ENCODE results near the gene LDLRAD1. TPM values are rescaled to one million over a fixed set of nuclear protein-coding genes. Genes with fewer than 3 reads are reported as not detected.
"Not testable (repeated sequence)": the region's sequence is repeated elsewhere in the genome, so short reads cannot be mapped to it uniquely, and the experiment has no call there.

Gene LDLRAD1
- total RNA-seq, 1 donor from 2014 or later: not detected

DNA sequence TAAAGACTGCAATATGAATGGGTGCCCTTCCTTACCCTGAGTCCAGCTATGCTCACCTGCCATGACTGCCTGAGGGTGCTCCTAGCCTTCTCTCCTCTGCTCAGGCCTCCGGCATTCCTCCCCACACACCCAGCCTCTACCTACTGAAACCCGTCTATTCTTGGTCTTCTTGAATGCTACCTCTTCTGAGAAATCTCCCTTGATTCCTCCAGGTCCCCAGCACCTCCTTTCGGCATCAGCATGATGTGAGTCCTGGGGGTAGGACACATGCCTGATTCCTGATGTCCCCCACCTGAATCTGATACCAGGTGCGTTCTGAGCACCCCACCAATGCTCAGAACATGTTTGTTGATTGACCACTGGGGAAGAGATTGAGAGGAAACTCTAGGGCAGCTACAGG lies 8.6 kb downstream of the LDLRAD1 start:
- TF ChIP-seq, protein P1, sequence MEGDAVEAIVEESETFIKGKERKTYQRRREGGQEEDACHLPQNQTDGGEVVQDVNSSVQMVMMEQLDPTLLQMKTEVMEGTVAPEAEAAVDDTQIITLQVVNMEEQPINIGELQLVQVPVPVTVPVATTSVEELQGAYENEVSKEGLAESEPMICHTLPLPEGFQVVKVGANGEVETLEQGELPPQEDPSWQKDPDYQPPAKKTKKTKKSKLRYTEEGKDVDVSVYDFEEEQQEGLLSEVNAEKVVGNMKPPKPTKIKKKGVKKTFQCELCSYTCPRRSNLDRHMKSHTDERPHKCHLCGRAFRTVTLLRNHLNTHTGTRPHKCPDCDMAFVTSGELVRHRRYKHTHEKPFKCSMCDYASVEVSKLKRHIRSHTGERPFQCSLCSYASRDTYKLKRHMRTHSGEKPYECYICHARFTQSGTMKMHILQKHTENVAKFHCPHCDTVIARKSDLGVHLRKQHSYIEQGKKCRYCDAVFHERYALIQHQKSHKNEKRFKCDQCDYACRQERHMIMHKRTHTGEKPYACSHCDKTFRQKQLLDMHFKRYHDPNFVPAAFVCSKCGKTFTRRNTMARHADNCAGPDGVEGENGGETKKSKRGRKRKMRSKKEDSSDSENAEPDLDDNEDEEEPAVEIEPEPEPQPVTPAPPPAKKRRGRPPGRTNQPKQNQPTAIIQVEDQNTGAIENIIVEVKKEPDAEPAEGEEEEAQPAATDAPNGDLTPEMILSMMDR (IDR thresholded peaks at IDR 0.05; ENCODE audit: borderline replicate concordance): no peak
- H3K4me1 ChIP-seq: no peaks in the 10 kb centered on the region
- H3K36me3 ChIP-seq: no peaks in the 10 kb centered on the region
- no peak overlapping the region for H3K27ac ChIP-seq (replicated peaks)
- H3K9me3 ChIP-seq (replicated peaks): no peaks in the 10 kb centered on the region
- H3K27me3 ChIP-seq (ENCODE audit: low read depth): peaks cover 65% of the 10 kb centered on the region
- intact Hi-C loops (cut with micrococcal nuclease): no loop called here
- no peak overlapping the region for H3K4me3 ChIP-seq
- no peak for DNase-seq

DNA sequence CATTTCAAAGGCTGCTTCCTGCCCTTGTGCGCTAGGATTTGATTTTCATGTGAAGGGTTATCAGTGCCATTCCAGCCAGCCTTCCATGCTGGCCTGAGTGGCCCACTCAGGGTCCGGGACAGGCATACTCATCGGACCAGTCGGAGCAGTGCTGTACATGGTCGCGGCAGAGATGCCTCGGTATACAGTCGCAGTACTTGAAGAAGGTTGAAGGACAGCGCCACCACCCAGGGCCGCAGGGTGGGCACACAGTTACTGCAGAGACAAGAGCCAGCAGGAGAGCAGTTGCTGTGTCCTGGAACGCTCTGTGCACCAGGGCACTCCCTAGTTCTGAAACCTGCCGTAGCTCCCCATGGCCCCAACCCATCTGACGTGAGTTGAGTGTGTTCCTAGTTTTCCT lies 9.1 kb downstream of the LDLRAD1 start:
- TF ChIP-seq, protein P1 (IDR thresholded peaks at IDR 0.05; ENCODE audit: borderline replicate concordance): no peak
- no peaks in the 10 kb centered on the region for H3K9me3 ChIP-seq (replicated peaks)
- intact Hi-C loops (cut with micrococcal nuclease): no loop called here
- no peaks in the 10 kb centered on the region for H3K4me1 ChIP-seq
- no peak overlapping the region for H3K4me3 ChIP-seq
- no peak overlapping the region for H3K27ac ChIP-seq (replicated peaks)
- no peaks in the 10 kb centered on the region for H3K36me3 ChIP-seq
- no peak for DNase-seq
- H3K27me3 ChIP-seq (ENCODE audit: low read depth): peaks cover 60% of the 10 kb centered on the region

DNA sequence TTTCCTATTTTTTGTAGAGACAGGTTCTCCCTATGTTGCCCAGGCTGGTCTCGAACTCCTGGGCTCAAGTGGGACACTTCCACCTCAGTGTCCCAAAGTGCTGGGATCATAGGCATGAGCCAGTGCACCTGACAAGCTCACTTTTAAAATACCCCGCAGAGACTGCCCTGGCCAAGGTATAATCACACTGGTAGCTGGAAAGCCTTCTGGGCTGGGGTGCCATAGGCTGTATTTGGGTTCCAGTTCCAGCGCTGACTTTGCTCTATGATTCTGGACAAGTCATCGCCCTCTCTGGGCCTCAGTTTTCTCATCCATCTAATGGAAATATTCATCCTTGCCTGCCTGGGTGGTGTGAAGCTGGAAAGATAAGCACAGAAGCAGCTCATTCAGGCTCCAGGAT lies 10.4 kb downstream of the LDLRAD1 start:
- H3K4me1 ChIP-seq: no peaks in the 10 kb centered on the region
- no peaks in the 10 kb centered on the region for H3K9me3 ChIP-seq (replicated peaks)
- H3K36me3 ChIP-seq: no peaks in the 10 kb centered on the region
- DNase-seq: no peak
- no peak overlapping the region for H3K4me3 ChIP-seq
- H3K27ac ChIP-seq (replicated peaks): no peak overlapping the region
- TF ChIP-seq, protein P1 (IDR thresholded peaks at IDR 0.05; ENCODE audit: borderline replicate concordance): no peak
- H3K27me3 ChIP-seq (ENCODE audit: low read depth): peaks cover 49% of the 10 kb centered on the region
- intact Hi-C loops (cut with micrococcal nuclease): no loop called here

DNA sequence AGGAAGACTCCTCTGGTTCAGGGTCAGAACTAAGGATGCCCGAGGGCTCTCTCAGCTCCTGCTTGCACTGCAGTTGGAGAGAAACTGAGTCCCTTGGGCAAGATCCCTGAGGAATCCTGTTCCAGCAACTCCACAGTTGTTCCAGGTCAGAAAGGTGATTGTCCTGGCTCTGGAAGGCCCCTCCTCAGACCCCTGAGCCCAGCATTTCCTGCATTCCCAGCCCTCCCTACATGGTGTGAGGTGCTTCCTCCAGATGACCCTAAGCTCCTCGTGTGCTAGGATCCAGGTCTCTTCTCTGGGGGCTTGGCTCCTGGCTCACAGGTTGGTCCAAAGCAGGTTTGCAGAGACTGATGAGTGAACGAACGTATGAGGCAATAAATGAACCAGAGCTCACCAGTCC lies 11.5 kb downstream of the LDLRAD1 start:
- H3K27ac ChIP-seq (replicated peaks): no peak overlapping the region
- H3K36me3 ChIP-seq: no peaks in the 10 kb centered on the region
- no peaks in the 10 kb centered on the region for H3K9me3 ChIP-seq (replicated peaks)
- H3K27me3 ChIP-seq (ENCODE audit: low read depth): peaks cover 44% of the 10 kb centered on the region
- TF ChIP-seq, protein P1 (IDR thresholded peaks at IDR 0.05; ENCODE audit: borderline replicate concordance): no peak
- no peak for DNase-seq
- no peaks in the 10 kb centered on the region for H3K4me1 ChIP-seq
- no peak overlapping the region for H3K4me3 ChIP-seq
- intact Hi-C loops (cut with micrococcal nuclease): no loop called here

DNA sequence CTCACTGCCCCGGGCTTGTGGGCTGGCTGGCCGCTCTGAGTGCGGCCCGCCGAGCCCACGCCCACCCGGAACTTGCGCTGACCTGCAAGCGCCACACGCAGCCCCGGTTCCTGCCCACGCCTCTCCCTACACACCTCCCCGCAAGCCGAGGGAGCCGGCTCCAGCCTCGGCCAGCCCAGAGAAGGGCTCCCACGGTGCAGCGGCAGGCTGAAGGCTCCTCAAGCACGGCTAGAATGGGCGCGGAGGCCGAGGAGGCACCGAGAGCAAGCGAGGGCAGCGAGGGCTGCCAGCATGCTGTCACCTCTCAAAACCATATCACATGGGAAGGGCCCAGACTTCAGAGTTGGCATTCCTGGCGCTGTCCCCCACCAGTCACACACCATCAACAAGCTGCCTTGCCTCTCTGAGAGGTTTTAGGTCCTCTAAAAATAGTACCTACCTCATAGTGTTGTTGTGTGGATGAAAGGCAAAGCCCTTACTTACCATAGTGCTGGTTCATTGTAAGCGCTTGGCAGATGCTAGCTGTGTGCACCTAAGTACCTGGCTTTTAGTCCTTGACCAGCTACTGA lies 13.4 kb downstream of the LDLRAD1 start:
- H3K4me1 ChIP-seq: no peaks in the 10 kb centered on the region
- no peak overlapping the region for H3K4me3 ChIP-seq
- DNase-seq: no peak
- no peak overlapping the region for H3K27ac ChIP-seq (replicated peaks)
- no peaks in the 10 kb centered on the region for H3K36me3 ChIP-seq
- TF ChIP-seq, protein P1 (IDR thresholded peaks at IDR 0.05; ENCODE audit: borderline replicate concordance): no peak
- H3K27me3 ChIP-seq (ENCODE audit: low read depth): peaks cover 30% of the 10 kb centered on the region
- H3K9me3 ChIP-seq (replicated peaks): no peaks in the 10 kb centered on the region
- intact Hi-C loops (cut with micrococcal nuclease): no loop called here

DNA sequence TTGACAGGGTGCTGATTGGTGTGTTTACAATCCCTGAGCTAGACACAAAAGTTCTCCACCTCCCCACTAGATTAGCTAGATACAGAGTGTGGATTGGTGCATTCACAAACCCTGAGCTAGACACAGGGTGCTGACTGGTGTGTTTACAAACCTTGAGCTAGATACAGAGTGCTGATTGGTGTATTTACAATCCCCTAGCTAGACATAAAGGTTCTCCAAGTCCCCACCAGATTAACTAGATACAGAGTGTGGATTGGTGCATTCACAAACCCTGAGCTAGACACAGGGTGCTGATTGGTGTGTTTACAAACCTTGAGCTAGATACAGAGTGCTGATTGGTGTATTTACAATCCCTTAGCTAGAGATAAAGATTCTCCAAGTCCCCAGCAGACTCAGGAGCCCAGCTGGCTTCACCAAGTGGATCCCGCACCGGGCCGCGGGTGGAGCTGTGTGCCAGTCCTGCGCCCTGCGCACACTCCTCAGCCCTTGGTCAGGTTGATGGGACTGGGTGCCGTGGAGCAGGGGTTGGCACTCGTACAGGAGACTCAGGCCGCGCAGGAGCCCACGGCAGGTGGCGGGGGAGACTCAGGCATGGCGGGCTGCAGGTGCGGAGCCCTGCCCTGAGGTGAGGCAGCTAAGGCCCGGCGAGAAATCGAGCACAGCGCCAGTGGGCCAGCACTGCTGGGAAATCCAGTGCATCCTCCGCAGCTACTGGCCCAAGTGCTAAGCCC lies 14.1 kb downstream of the LDLRAD1 start:
- DNase-seq; intact Hi-C loops (cut with micrococcal nuclease); H3K36me3 ChIP-seq; H3K4me3 ChIP-seq; H3K4me1 ChIP-seq; H3K9me3 ChIP-seq (replicated peaks); H3K27ac ChIP-seq (replicated peaks): not testable (repeated sequence)
- H3K27me3 ChIP-seq (ENCODE audit: low read depth): peaks cover 24% of the 10 kb centered on the region
